C4-2B (cell line): ENCODE data around the gene SCLT1.

Source experiments
- H3K27ac ChIP-seq: fragments of 450-650 bp; 2 replicates; pipeline ENCODE4 v1.5.1; 2017
- ZFX ChIP-seq: fragments of 450-650 bp; IDR thresholded peaks from 2 replicates; pipeline ENCODE4 v1.6.1; 2017
- TF ChIP-seq, protein P1 (sequence below): fragments of 450-650 bp; conservative IDR thresholded peaks from 2 replicates; pipeline ENCODE4 v1.5.1; 2017; ENCODE audit warnings: mild to moderate bottlenecking

The SCLT1 gene

GRCh38 chr4:128846063-128846462, 247.3 kb downstream of the SCLT1 start:
- H3K27ac ChIP-seq = no peak overlapping the region

GRCh38 chr4:128844931-128845330, 248.4 kb downstream of the SCLT1 start:
- H3K27ac ChIP-seq = no peak overlapping the region; the same call in 1 of the 2 replicates
- TF ChIP-seq ZFX = no peak
- TF ChIP-seq, protein P1, sequence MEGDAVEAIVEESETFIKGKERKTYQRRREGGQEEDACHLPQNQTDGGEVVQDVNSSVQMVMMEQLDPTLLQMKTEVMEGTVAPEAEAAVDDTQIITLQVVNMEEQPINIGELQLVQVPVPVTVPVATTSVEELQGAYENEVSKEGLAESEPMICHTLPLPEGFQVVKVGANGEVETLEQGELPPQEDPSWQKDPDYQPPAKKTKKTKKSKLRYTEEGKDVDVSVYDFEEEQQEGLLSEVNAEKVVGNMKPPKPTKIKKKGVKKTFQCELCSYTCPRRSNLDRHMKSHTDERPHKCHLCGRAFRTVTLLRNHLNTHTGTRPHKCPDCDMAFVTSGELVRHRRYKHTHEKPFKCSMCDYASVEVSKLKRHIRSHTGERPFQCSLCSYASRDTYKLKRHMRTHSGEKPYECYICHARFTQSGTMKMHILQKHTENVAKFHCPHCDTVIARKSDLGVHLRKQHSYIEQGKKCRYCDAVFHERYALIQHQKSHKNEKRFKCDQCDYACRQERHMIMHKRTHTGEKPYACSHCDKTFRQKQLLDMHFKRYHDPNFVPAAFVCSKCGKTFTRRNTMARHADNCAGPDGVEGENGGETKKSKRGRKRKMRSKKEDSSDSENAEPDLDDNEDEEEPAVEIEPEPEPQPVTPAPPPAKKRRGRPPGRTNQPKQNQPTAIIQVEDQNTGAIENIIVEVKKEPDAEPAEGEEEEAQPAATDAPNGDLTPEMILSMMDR = no peak

More at GRCh38 chr4:128846063-128846462, 247.3 kb downstream of the SCLT1 start:
- TF ChIP-seq ZFX = no peak
- TF ChIP-seq, protein P1 = no peak

DNA sequence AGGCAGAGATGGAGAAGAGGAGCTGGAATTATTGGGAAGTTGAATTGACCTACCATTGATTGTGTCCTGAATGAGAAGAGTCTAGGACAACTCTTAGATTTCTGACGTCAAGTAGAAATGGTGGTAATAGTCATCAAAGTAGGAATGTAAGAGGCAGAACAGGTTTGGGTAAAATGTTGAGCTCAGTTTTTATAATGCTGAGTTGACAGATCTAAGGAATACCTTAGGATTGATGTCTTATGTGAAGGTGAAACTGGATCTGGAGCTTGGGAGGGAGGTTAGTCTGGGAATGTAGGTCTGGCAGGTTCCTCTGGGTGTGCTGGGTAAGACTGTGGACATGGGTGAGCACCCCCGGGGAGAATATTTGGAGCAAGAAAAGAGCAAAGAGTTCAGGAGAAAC, 251.9 kb downstream of the SCLT1 start:
- TF ChIP-seq, protein P1 = no peak
- no peak for TF ChIP-seq ZFX
- H3K27ac ChIP-seq = no peak overlapping the region

DNA sequence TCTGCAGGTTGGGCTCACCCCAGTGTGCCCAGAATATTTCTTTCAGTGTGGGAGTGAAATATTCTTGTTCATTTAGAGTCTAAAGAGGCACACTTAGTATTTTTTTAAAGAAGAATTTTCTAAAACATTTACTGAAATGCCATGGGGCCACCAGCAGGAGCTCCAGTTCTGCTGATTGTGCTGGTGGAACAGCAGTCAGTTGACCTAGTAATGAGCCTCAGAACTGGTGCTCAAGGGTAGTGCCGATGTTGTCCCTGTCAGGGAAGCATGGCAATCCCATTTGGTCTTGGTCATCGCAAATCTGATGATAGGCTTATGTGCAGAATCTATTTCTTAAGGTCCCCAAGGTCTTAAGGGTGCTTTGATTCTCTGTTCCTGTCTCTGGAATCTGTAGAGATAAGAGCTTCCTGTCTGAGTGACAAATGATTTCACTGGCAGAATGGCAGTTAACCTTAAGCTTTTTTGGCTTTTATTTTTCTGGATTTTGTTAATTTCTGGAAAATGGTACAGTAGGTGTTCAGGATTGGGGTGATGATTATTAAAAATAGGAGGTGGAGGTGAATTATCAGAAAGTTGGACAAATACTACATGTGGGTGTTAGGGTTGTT, 252.5 kb downstream of the SCLT1 start:
- no peak for TF ChIP-seq ZFX
- TF ChIP-seq, protein P1 = no peak
- H3K27ac ChIP-seq = no peak overlapping the region

GRCh38 chr4:128837679-128838078, 255.7 kb downstream of the SCLT1 start:
- no peak overlapping the region for H3K27ac ChIP-seq
- TF ChIP-seq ZFX = no peak
- TF ChIP-seq, protein P1 = no peak

DNA sequence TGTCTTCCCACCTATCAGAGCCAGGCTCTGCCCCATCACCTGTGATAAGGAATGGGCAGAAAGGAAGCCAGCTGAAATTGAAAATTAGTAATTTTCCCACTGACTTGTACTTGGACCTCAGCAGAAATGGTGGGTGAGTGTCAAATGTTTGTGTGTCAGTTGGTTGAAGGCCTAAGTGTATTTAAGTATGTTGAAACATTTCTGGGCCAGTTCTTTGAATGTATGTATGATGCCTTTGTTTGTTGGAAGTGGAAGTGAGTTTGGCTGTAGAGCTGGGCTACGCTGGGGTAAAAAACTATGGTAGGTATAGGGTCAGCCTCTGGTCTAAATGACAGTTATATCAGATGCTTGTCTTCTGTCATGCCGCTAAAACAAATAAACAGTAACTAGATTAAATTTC, 256.1 kb downstream of the SCLT1 start:
- no peak overlapping the region for H3K27ac ChIP-seq
- TF ChIP-seq ZFX = no peak
- TF ChIP-seq, protein P1 = no peak

GRCh38 chr4:128835498-128836222, 257.7 kb downstream of the SCLT1 start:
- TF ChIP-seq, protein P1 = no peak
- no peak for TF ChIP-seq ZFX
- no peak overlapping the region for H3K27ac ChIP-seq
